GM12878 (cell line): ENCODE measurements around the gene GUCY1A1. TPM values are rescaled to one million over a fixed set of nuclear protein-coding genes. Genes with fewer than 3 reads are reported as not detected.

Experiments
- ATAC-seq: fragments of 200-7000 bp; cut with Tn5 transposase; 3 replicates; pipeline ENCODE4 v1.9.1; 2020; ENCODE audit warnings: mild to moderate bottlenecking, moderate library complexity
- BruUV-seq: library from RNA; stranded (reverse); fragments of 400-500 nt; replicated peaks from 2 replicates; lab custom pipeline; 2021; lab: Mats Ljungman, UMichigan
- CTCF ChIA-PET: fragments of 300-600 bp; sonication (Branson Sonifier 250); formaldehyde crosslinking; extraction: SDS; loops from one replicate; lab custom pipeline; 2021; ENCODE audit warnings: inconsistent platforms; lab: Yijun Ruan, JAX
- POLR2A ChIA-PET: fragments of 350-600 bp; formaldehyde crosslinking; extraction: SDS; loops from one replicate; lab custom pipeline; 2021; ENCODE audit warnings: inconsistent platforms; lab: Charles Lee
- RAD21 ChIA-PET: fragments of 300-600 bp; sonication (Branson Sonifier 250); formaldehyde crosslinking; loops from one replicate; lab custom pipeline; 2023; ENCODE audit warnings: antibody characterized with exemption; ENCODE audit not compliant: unreplicated experiment; lab: Charles Lee
- SMC1A ChIA-PET: fragments of 300-600 bp; sonication (Branson Sonifier 250); formaldehyde crosslinking; loops from one replicate; lab custom pipeline; 2023; ENCODE audit not compliant: unreplicated experiment, uncharacterized antibody; lab: Charles Lee
- DNase-seq: peaks from one replicate; pipeline ENCODE4 v3.0.0-alpha.2; 2011; ENCODE audit warnings: low read depth, low spot score
- FAIRE-seq: peaks from 3 replicates; lab custom pipeline; 2011; peaks lifted over from hg19 to GRCh38; lab: Jason Lieb, UNC
- H2AFZ ChIP-seq: 2 replicates; pipeline ENCODE4 v1.6.0; 2011; ENCODE audit warnings: low read depth, low read length, control low read depth; ENCODE audit not compliant: control insufficient read depth
- H3K27ac ChIP-seq: 2 replicates; pipeline ENCODE4 v1.5.1; 2011; ENCODE audit warnings: control low read depth; ENCODE audit not compliant: control insufficient read depth, insufficient read depth
- H3K27me3 ChIP-seq, 2 experiments: replicated peaks in 1 of 2; 2 replicates each; pipeline versions ENCODE4 v1.6.0 to v1.6.1; 2011; ENCODE audit warnings: low read length in 1 of 2; ENCODE audit not compliant: control insufficient read depth in 2 of 2, insufficient read depth in 2 of 2
- H3K36me3 ChIP-seq, 2 experiments: 2 replicates each; pipeline ENCODE4 v1.5.1; 2011; ENCODE audit warnings: low read length in 1 of 2; ENCODE audit not compliant: control insufficient read depth in 2 of 2, insufficient read depth in 2 of 2
- H3K4me1 ChIP-seq: 2 replicates; pipeline ENCODE4 v1.6.1; 2011; ENCODE audit warnings: mild to moderate bottlenecking, low read length, moderate library complexity, mixed read lengths; ENCODE audit not compliant: control insufficient read depth, insufficient read depth
- H3K4me2 ChIP-seq: 2 replicates; pipeline ENCODE4 v1.6.0; 2011; ENCODE audit warnings: control low read depth; ENCODE audit not compliant: control insufficient read depth, insufficient read depth
- H3K4me3 ChIP-seq: fragments of 200-600 bp; sonication (generic); 2 replicates; pipeline ENCODE4 v1.5.1; 2016
- H3K79me2 ChIP-seq: 2 replicates; pipeline ENCODE4 v1.6.0; 2011; ENCODE audit warnings: low read length; ENCODE audit not compliant: control insufficient read depth, insufficient read depth
- H3K9ac ChIP-seq: 2 replicates; pipeline ENCODE4 v1.8.0; 2011; ENCODE audit warnings: low read length, control low read depth, mixed read lengths; ENCODE audit not compliant: control insufficient read depth, insufficient read depth
- H3K9me3 ChIP-seq: replicated peaks from 3 replicates; pipeline ENCODE4 v1.5.1; 2011; ENCODE audit warnings: mild to moderate bottlenecking, low read length; ENCODE audit not compliant: control insufficient read depth, insufficient read depth
- H4K20me1 ChIP-seq: 2 replicates; pipeline ENCODE4 v1.6.0; 2011; ENCODE audit not compliant: control insufficient read depth, insufficient read depth
- CHD2 ChIP-seq: IDR thresholded peaks from 2 replicates; pipeline ENCODE4 v1.6.1; 2011; ENCODE audit warnings: low read depth, low read length, improper control_type of control experiment, borderline replicate concordance
- CUX1 ChIP-seq: IDR thresholded peaks from 2 replicates; pipeline ENCODE4 v1.6.1; 2012; ENCODE audit warnings: improper control_type of control experiment, low read depth, low read length; ENCODE audit not compliant: insufficient replicate concordance
- MEF2A ChIP-seq: IDR thresholded peaks from 2 replicates; pipeline ENCODE4 v1.6.1; 2011; ENCODE audit warnings: low read depth, mild to moderate bottlenecking, low read length, moderate library complexity; ENCODE audit not compliant: insufficient read depth
- MYC ChIP-seq: IDR thresholded peaks from 2 replicates; pipeline ENCODE4 v1.6.1; 2011; ENCODE audit warnings: mild to moderate bottlenecking, low read length, moderate library complexity, inconsistent platforms; ENCODE audit not compliant: insufficient read depth, insufficient replicate concordance, insufficient read length, severe bottlenecking
- NFYB ChIP-seq: IDR thresholded peaks from 2 replicates; pipeline ENCODE4 v1.6.1; 2011; ENCODE audit warnings: low read depth, mild to moderate bottlenecking, low read length, improper control_type of control experiment, moderate library complexity; ENCODE audit not compliant: insufficient read depth
- SKIL ChIP-seq: fragments of 450-650 bp; IDR thresholded peaks from 2 replicates; pipeline ENCODE4 v1.6.1; 2017; ENCODE audit warnings: mild to moderate bottlenecking, low read depth, inconsistent platforms; ENCODE audit not compliant: poor library complexity, severe bottlenecking
- YY1 ChIP-seq: IDR thresholded peaks from 2 replicates; pipeline ENCODE4 v1.6.1; 2011; ENCODE audit warnings: low read depth, mild to moderate bottlenecking, low read length
- ZZZ3 ChIP-seq: IDR thresholded peaks from 2 replicates; pipeline ENCODE4 v1.6.1; 2011; ENCODE audit warnings: low read depth; ENCODE audit not compliant: control insufficient read depth, insufficient read length
- WGBS: methylation state at CpG from one replicate; pipeline ENCODE4 v1.1.6; 2016; ENCODE audit warnings: low lambda C conversion rate; ENCODE audit not compliant: insufficient replicate concordance, insufficient coverage; ENCODE audit errors: missing lambda C conversion rate; 5-methylcytosine and 5-hydroxymethylcytosine counted together
- in situ Hi-C: fragments of 300-500 bp; cut with MboI; formaldehyde crosslinking; loops from 9 replicates; pipeline ENCODE4 v1.14.3; 2018; ENCODE audit warnings: mixed read lengths
- intact Hi-C: fragments of 100-400 bp; cut with micrococcal nuclease; formaldehyde crosslinking; loops from one replicate; pipeline ENCODE4 v1.14.2; 2022; ENCODE audit not compliant: unreplicated experiment
- polyA plus RNA-seq, 11 experiments: library from polyadenylated mRNA; depleted of rRNA in 4 of 11; unstranded in 6 of 11; stranded (reverse) in 5 of 11; fragments of >200 nt; fragmentation: Nextera tagmentation in 4 of 11; fragmentation: Illumina TruSeq in 1 of 11; extraction: Ambion mirVana in 4 of 11; extraction: Trizol in 1 of 11; gene quantifications; 1 replicate in 1 of 11; 2 replicates in 10 of 11; pipeline versions ENCODE4 v1.2.1 to v1.2.3, GENCODE V29; 2011 to 2016; ENCODE audit warnings: inconsistent platforms in 2 of 11, missing spikeins in 2 of 11, low read depth in 1 of 11
- total RNA-seq, 4 experiments: library from RNA; depleted of rRNA in 3 of 4; stranded (reverse); fragments of >200 nt in 3 of 4; fragmentation: Illumina TruSeq in 1 of 4; extraction: Trizol in 1 of 4; gene quantifications; 2 replicates each; pipeline versions ENCODE4 v1.2.1 to v1.2.3, GENCODE V29; 2013 to 2021

The GUCY1A1 gene
- total and polyA plus RNA-seq, 10 of the 15 experiments (the other 5 are each of a cell fraction or from before 2014, with no cell fraction given), result 0.44 to 22.6 (median 0.55) TPM

GRCh38 chr4:155679343-155679742 is 12.7 kb downstream of the GUCY1A1 start:
- DNase-seq (no peak), FAIRE-seq (no peak), ATAC-seq (no peak)
- no peaks in the 10 kb centered on the region for H3K9me3 ChIP-seq
- H3K79me2 ChIP-seq, result no peaks in the 10 kb centered on the region
- ChIA-PET POLR2A (no interaction called here), CTCF (no interaction called here), SMC1A (no interaction called here), RAD21 (no interaction called here)
- intact Hi-C loops, result no loop called here
- TF ChIP-seq CHD2, result no peak
- TF ChIP-seq CUX1, result no peak
- TF ChIP-seq NFYB, result no peak
- no peak for TF ChIP-seq MYC
- TF ChIP-seq MEF2A, result no peak
- TF ChIP-seq YY1, result no peak
- no peak for TF ChIP-seq SKIL
- no peak for TF ChIP-seq ZZZ3
- H4K20me1 ChIP-seq, result no peaks in the 10 kb centered on the region
- BruUV-seq, result no TSS peak
- no peaks in the 10 kb centered on the region for H3K4me1 ChIP-seq
- no peaks in the 10 kb centered on the region for H3K36me3 ChIP-seq
- 14% methylated on average over 5 of the region's 5 CpGs for WGBS
- in situ Hi-C loops, result no loop called here
- H3K9ac ChIP-seq, result no peak overlapping the region
- H3K27me3 ChIP-seq, result no peaks in the 10 kb centered on the region
- no peak overlapping the region for H3K4me3 ChIP-seq
- H2AFZ ChIP-seq, result no peak overlapping the region
- no peak overlapping the region for H3K27ac ChIP-seq
- H3K4me2 ChIP-seq, result no peak overlapping the region
